GM18909 (cell line): ENCODE data around the gene USE1.

Experiments
- ATAC-seq: cut with Tn5 transposase; IDR thresholded peaks from one replicate; pipeline ENCODE4 v1.9.1; 2021; ENCODE audit warnings: mild to moderate bottlenecking; ENCODE audit not compliant: unreplicated experiment, poor library complexity

USE1 gene

GRCh38 chr19:17235300-17235970, 20.3 kb downstream of the USE1 start:
- peak; percentile 61 for ATAC-seq

- no peak for ATAC-seq
These were observed 21.0 kb downstream of the USE1 start for GRCh38 chr19:17235971-17236777.

GRCh38 chr19:17236811-17237543, 21.8 kb downstream of the USE1 start:
- no peak for ATAC-seq

GRCh38 chr19:17237747-17238706, 22.9 kb downstream of the USE1 start:
- ATAC-seq = no peak

GRCh38 chr19:17240062-17240752, 25.1 kb downstream of the USE1 start:
- no peak for ATAC-seq

GRCh38 chr19:17240826-17241399, 25.8 kb downstream of the USE1 start:
- no peak for ATAC-seq

- ATAC-seq = no peak
These were observed 27.5 kb downstream of the USE1 start for GRCh38 chr19:17242431-17243208.

GRCh38 chr19:17243211-17243829, 28.2 kb downstream of the USE1 start:
- no peak for ATAC-seq

- ATAC-seq = no peak
These were observed 28.9 kb downstream of the USE1 start for GRCh38 chr19:17243830-17244617.

- ATAC-seq = peak; percentile 19
These were observed 29.7 kb downstream of the USE1 start for GRCh38 chr19:17244618-17245534.

- peak; percentile 18 for ATAC-seq
These were observed 30.4 kb downstream of the USE1 start, which contains the start of gene NR2F6 for GRCh38 chr19:17245535-17245984. Gene NR2F6 (minus strand): TSS chr19:17245919. CDS start chr19:17245220, 699 bp downstream.

- no peak for ATAC-seq
These were observed 31.7 kb downstream of the USE1 start for GRCh38 chr19:17246681-17247425.

- ATAC-seq = no peak
These were observed 33.0 kb downstream of the USE1 start for GRCh38 chr19:17248011-17248776.

GRCh38 chr19:17249887-17250548, 34.9 kb downstream of the USE1 start:
- ATAC-seq = no peak
